Spleen (tissue), 7 donors: Measurements from ENCODE around the gene PDZD2.

Experiments used
- CTCF ChIP-seq, 11 experiments: fragments of 200-600 bp in 7 of 11; fragments of 450-650 bp in 4 of 11; sonication (generic) in 4 of 11; IDR thresholded peaks in 8 of 11; conservative IDR thresholded peaks in 3 of 11; 1 replicate in 7 of 11; 2 replicates in 4 of 11; pipeline versions ENCODE4 v1.4.0 to v1.8.0; 2016 to 2021; ENCODE audit warnings: antibody characterized with exemption in 11 of 11, inconsistent platforms in 4 of 11, mild to moderate bottlenecking in 1 of 11
- POLR2A ChIP-seq, 3 donors: fragments of 450-650 bp; IDR thresholded peaks; one replicate each; pipeline ENCODE4 v1.5.1; 2017; ENCODE audit warnings: antibody characterized with exemption in 3 of 3, mild to moderate bottlenecking in 1 of 3
- POLR2AphosphoS5 ChIP-seq, 3 donors: sonication (generic); formaldehyde crosslinking; IDR thresholded peaks; one replicate each; pipeline ENCODE4 v1.5.1; 2017; ENCODE audit warnings: antibody characterized with exemption in 3 of 3
- donor health status: DM: no; HTN: no; CAD: no; lungs with moderate emphysema.
- donor health status: DM: no; HTN: no; CAD: no.
- donor health status: DM: no; HTN: no; CAD: no.

GRCh38 chr5:32160228-32160627 lies 521.3 kb downstream of the PDZD2 start:
- TF ChIP-seq POLR2A (IDR thresholded peaks at IDR 0.05), result no peak
- no peak for TF ChIP-seq POLR2AphosphoS5 (IDR thresholded peaks at IDR 0.05)
- no peak for TF ChIP-seq CTCF (IDR thresholded peaks at IDR 0.05 in 8 of 11, conservative IDR thresholded peaks at IDR 0.05 in 3 of 11)
